ENCODE results near the gene PLAAT3. TPM values are rescaled to one million over a fixed set of nuclear protein-coding genes. Genes with fewer than 3 reads are reported as not detected.
"Not testable (repeated sequence)": the region's sequence is repeated elsewhere in the genome, so short reads cannot be mapped to it uniquely, and the experiment has no call there.

Gene PLAAT3
- total RNA-seq, 1 donor: 2.8 TPM

- H3K4me1 ChIP-seq (ENCODE audit: insufficient read depth, low read length): peaks cover 49% of the 10 kb centered on the region
- no peaks in the 10 kb centered on the region for H3K9me3 ChIP-seq (ENCODE audit: low read depth, low read length)
- no peaks in the 10 kb centered on the region for H3K27me3 ChIP-seq (ENCODE audit: insufficient read depth, low read length)
- H3K4me3 ChIP-seq (ENCODE audit: low read length): no peak overlapping the region
Observed at GRCh38 chr11:63564056-63564774, 50.0 kb downstream of the PLAAT3 start.

- Histone ChIP-seq H3K27me3 (ENCODE audit: insufficient read depth, low read length) (no peaks in the 10 kb centered on the region), H3K4me3 (ENCODE audit: low read length) (no peak within 1 kb of the TSS), H3K9me3 (ENCODE audit: low read depth, low read length) (no peaks in the 10 kb centered on the region), H3K4me1 (ENCODE audit: insufficient read depth, low read length) (peaks cover 49% of the 10 kb centered on the region)
Observed at GRCh38 chr11:63563201-63564055, 50.8 kb downstream of the PLAAT3 start, which contains the start of gene PLAAT2. Gene PLAAT2, minus strand, starts transcription at chr11:63563379. Its CDS starts 55 bp downstream, at chr11:63563324.

GRCh38 chr11:63560506-63561180 lies 53.6 kb downstream of the PLAAT3 start:
- H3K4me1 ChIP-seq (ENCODE audit: insufficient read depth, low read length): peaks cover 26% of the 10 kb centered on the region
- H3K9me3 ChIP-seq (ENCODE audit: low read depth, low read length): no peaks in the 10 kb centered on the region
- no peak overlapping the region for H3K4me3 ChIP-seq (ENCODE audit: low read length)
- no peaks in the 10 kb centered on the region for H3K27me3 ChIP-seq (ENCODE audit: insufficient read depth, low read length)

- no peaks in the 10 kb centered on the region for H3K27me3 ChIP-seq (ENCODE audit: insufficient read depth, low read length)
- peaks cover 29% of the 10 kb centered on the region for H3K4me1 ChIP-seq (ENCODE audit: insufficient read depth, low read length)
- H3K4me3 ChIP-seq (ENCODE audit: low read length): no peak overlapping the region
- H3K9me3 ChIP-seq (ENCODE audit: low read depth, low read length): no peaks in the 10 kb centered on the region
Observed at GRCh38 chr11:63558459-63559157, 55.6 kb downstream of the PLAAT3 start.

- Histone ChIP-seq H3K27me3 (ENCODE audit: insufficient read depth, low read length) (no peaks in the 10 kb centered on the region), H3K9me3 (ENCODE audit: low read depth, low read length) (no peaks in the 10 kb centered on the region), H3K4me1 (ENCODE audit: insufficient read depth, low read length) (peaks cover 39% of the 10 kb centered on the region), H3K4me3 (ENCODE audit: low read length) (no peak overlapping the region)
Observed at GRCh38 chr11:63557570-63557969, 56.7 kb downstream of the PLAAT3 start.

- Histone ChIP-seq H3K9me3 (ENCODE audit: low read depth, low read length) (no peaks in the 10 kb centered on the region), H3K4me3 (ENCODE audit: low read length) (no peak overlapping the region), H3K27me3 (ENCODE audit: insufficient read depth, low read length) (no peaks in the 10 kb centered on the region), H3K4me1 (ENCODE audit: insufficient read depth, low read length) (peaks cover 49% of the 10 kb centered on the region)
Observed at GRCh38 chr11:63556404-63557013, 57.7 kb downstream of the PLAAT3 start.

GRCh38 chr11:63554877-63555223 lies 59.4 kb downstream of the PLAAT3 start:
- peaks cover 38% of the 10 kb centered on the region for H3K4me1 ChIP-seq (ENCODE audit: insufficient read depth, low read length)
- H3K9me3 ChIP-seq (ENCODE audit: low read depth, low read length): no peaks in the 10 kb centered on the region
- H3K27me3 ChIP-seq (ENCODE audit: insufficient read depth, low read length): no peaks in the 10 kb centered on the region
- H3K4me3 ChIP-seq (ENCODE audit: low read length): no peak overlapping the region

GRCh38 chr11:63553759-63554158 lies 60.5 kb downstream of the PLAAT3 start:
- Histone ChIP-seq H3K4me3 (ENCODE audit: low read length) (no peak overlapping the region), H3K27me3 (ENCODE audit: insufficient read depth, low read length) (no peaks in the 10 kb centered on the region), H3K9me3 (ENCODE audit: low read depth, low read length) (no peaks in the 10 kb centered on the region), H3K4me1 (ENCODE audit: insufficient read depth, low read length) (peaks cover 38% of the 10 kb centered on the region)

GRCh38 chr11:63552921-63553320 lies 61.3 kb downstream of the PLAAT3 start:
- no peaks in the 10 kb centered on the region for H3K9me3 ChIP-seq (ENCODE audit: low read depth, low read length)
- H3K4me1 ChIP-seq (ENCODE audit: insufficient read depth, low read length): peaks cover 38% of the 10 kb centered on the region
- no peak overlapping the region for H3K4me3 ChIP-seq (ENCODE audit: low read length)
- H3K27me3 ChIP-seq (ENCODE audit: insufficient read depth, low read length): no peaks in the 10 kb centered on the region

- Histone ChIP-seq H3K9me3 (ENCODE audit: low read depth, low read length) (no peaks in the 10 kb centered on the region), H3K4me3 (ENCODE audit: low read length) (no peak overlapping the region), H3K4me1 (ENCODE audit: insufficient read depth, low read length) (peaks cover 38% of the 10 kb centered on the region), H3K27me3 (ENCODE audit: insufficient read depth, low read length) (no peaks in the 10 kb centered on the region)
Observed at GRCh38 chr11:63551889-63552266, 62.4 kb downstream of the PLAAT3 start.

GRCh38 chr11:63551091-63551888 lies 62.9 kb downstream of the PLAAT3 start:
- no peaks in the 10 kb centered on the region for H3K27me3 ChIP-seq (ENCODE audit: insufficient read depth, low read length)
- H3K4me3 ChIP-seq (ENCODE audit: low read length): peak overlapping the region; percentile 0
- peaks cover 38% of the 10 kb centered on the region for H3K4me1 ChIP-seq (ENCODE audit: insufficient read depth, low read length)
- H3K9me3 ChIP-seq (ENCODE audit: low read depth, low read length): no peaks in the 10 kb centered on the region

- H3K27me3 ChIP-seq (ENCODE audit: insufficient read depth, low read length); H3K9me3 ChIP-seq (ENCODE audit: low read depth, low read length); H3K4me3 ChIP-seq (ENCODE audit: low read length): not testable (repeated sequence)
- H3K4me1 ChIP-seq (ENCODE audit: insufficient read depth, low read length): peaks cover 36% of the 10 kb centered on the region
Observed at GRCh38 chr11:63550156-63550700, 64.0 kb downstream of the PLAAT3 start.

GRCh38 chr11:63549411-63549810 lies 64.8 kb downstream of the PLAAT3 start:
- Histone ChIP-seq H3K4me3 (ENCODE audit: low read length) (no peak overlapping the region), H3K4me1 (ENCODE audit: insufficient read depth, low read length) (peaks cover 28% of the 10 kb centered on the region), H3K27me3 (ENCODE audit: insufficient read depth, low read length) (no peaks in the 10 kb centered on the region), H3K9me3 (ENCODE audit: low read depth, low read length) (no peaks in the 10 kb centered on the region)

Data from mononuclear cell (primary cell).